Measurements from ENCODE around the gene ASPG. TPM values are rescaled to one million over a fixed set of nuclear protein-coding genes. Genes with fewer than 3 reads are reported as not detected.

The ASPG gene
- total RNA-seq, 1 experiment from 2014 or later, result 0.22 TPM

DNA sequence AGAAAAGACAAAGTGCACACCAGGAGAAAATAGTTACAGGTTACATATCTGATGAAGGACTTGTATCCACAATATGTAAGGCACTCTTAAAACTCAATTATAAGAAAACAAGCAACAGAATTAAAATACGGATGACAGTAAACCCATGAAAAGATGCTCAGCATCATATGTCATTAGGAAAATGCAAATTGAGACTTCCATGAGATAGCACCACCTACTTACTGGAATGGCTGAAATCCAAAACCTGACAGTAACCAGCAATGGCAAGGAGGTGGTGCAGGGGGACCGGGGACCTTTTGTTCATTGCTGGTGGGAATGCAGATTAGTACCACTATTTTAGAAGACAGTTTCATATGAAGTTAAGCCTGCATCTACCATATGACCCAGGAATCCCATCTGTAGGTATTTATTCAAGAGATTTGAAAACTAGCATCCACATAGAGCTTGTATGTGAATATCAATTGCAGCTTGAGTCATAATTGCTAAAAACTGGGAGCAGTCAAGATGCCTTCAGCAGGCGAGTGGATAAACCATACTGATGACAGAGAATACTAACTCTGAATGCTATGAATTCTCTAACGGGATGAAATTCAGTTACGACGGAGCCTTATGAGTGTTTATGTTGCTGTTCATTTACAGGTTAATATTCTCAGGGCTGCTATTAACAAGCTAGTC, 43.9 kb upstream of the ASPG start:
- H3F3A ChIP-seq (ENCODE audit: low read length, unreplicated experiment), result no peaks in the 10 kb centered on the region
- ATAC-seq (no peak), DNase-seq (no peak)
- peaks cover 15% of the 10 kb centered on the region for H3K4me1 ChIP-seq (ENCODE audit: insufficient read depth, low read length)
- ChIA-PET POLR2A (ENCODE audit: unreplicated experiment) (no interaction called here), CTCF (no interaction called here)
- H3K27me3 ChIP-seq (ENCODE audit: low read length), result no peaks in the 10 kb centered on the region
- H3K36me3 ChIP-seq (ENCODE audit: low read depth, low read length), result no peaks in the 10 kb centered on the region
- intact Hi-C loops (cut with micrococcal nuclease), result loop anchor here (5.0 kb wide), 1 partner anchor 44 kb away; no protein-coding TSS in a partner anchor
- H3K9me2 ChIP-seq (replicated peaks; ENCODE audit: low read length), result no peaks in the 10 kb centered on the region
- H3K27ac ChIP-seq (ENCODE audit: low read length), result no peak overlapping the region
- TF ChIP-seq EZH2phosphoT487 (IDR thresholded peaks at IDR 0.05; ENCODE audit: borderline replicate concordance, low read length) (no peak), EZH2 (IDR thresholded peaks at IDR 0.05; ENCODE audit: low read length, unreplicated experiment) (no peak)
- no peaks in the 10 kb centered on the region for H4K20me1 ChIP-seq (ENCODE audit: low read length)
- BruUV-seq (replicated peaks), result no TSS peak
- no peak overlapping the region for H3K9ac ChIP-seq (ENCODE audit: low read length)
- H3K79me2 ChIP-seq (ENCODE audit: low read length), result no peaks in the 10 kb centered on the region
- H3K9me3 ChIP-seq (ENCODE audit: low read length), result no peaks in the 10 kb centered on the region
- no peak overlapping the region for H3K4me2 ChIP-seq (ENCODE audit: low read length)
- H3K4me3 ChIP-seq (ENCODE audit: low read length), result no peak overlapping the region
- H2AFZ ChIP-seq (ENCODE audit: low read length), result no peak overlapping the region

DNA sequence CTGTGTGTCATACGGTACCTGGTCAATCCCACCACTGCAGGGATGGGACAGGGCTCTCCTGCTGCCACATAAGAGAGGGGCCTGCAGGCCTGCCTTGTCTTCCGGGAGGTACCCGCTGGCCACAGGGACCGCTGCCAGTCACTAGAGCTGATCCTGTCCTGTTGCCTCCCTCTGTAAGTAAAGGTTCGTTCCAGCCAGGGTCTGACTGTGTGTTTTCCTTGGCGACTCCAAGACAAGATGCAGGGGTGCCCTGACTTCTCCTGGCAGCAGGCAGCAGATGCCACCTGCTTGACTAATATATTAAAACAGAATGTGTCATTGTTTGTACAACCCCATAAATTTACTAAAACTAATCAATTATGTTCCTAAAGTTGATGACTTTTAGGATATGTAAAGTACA, 41.5 kb upstream of the ASPG start:
- intact Hi-C loops (cut with micrococcal nuclease), result loop anchor here (5.0 kb wide), 1 partner anchor 47 kb away; no protein-coding TSS in a partner anchor
- H3K27me3 ChIP-seq (ENCODE audit: low read length), result no peaks in the 10 kb centered on the region
- peak overlapping the region; percentile 51 for H3K4me2 ChIP-seq (ENCODE audit: low read length)
- peak; percentile 94 for ATAC-seq
- no peaks in the 10 kb centered on the region for H3K36me3 ChIP-seq (ENCODE audit: low read depth, low read length)
- no peaks in the 10 kb centered on the region for H3K79me2 ChIP-seq (ENCODE audit: low read length)
- BruUV-seq (replicated peaks), result no TSS peak
- H3K9me2 ChIP-seq (replicated peaks; ENCODE audit: low read length), result no peaks in the 10 kb centered on the region
- H3K27ac ChIP-seq (ENCODE audit: low read length), result peak overlapping the region; percentile 68
- H3F3A ChIP-seq (ENCODE audit: low read length, unreplicated experiment), result no peaks in the 10 kb centered on the region
- POLR2A ChIA-PET (ENCODE audit: unreplicated experiment), result no interaction called here
- H3K4me3 ChIP-seq (ENCODE audit: low read length), result peak overlapping the region; percentile 5; the same call in 1 of the 2 replicates
- CTCF ChIA-PET, result no interaction called here
- no peaks in the 10 kb centered on the region for H3K9me3 ChIP-seq (ENCODE audit: low read length)
- no peaks in the 10 kb centered on the region for H4K20me1 ChIP-seq (ENCODE audit: low read length)
- TF ChIP-seq, protein P1, sequence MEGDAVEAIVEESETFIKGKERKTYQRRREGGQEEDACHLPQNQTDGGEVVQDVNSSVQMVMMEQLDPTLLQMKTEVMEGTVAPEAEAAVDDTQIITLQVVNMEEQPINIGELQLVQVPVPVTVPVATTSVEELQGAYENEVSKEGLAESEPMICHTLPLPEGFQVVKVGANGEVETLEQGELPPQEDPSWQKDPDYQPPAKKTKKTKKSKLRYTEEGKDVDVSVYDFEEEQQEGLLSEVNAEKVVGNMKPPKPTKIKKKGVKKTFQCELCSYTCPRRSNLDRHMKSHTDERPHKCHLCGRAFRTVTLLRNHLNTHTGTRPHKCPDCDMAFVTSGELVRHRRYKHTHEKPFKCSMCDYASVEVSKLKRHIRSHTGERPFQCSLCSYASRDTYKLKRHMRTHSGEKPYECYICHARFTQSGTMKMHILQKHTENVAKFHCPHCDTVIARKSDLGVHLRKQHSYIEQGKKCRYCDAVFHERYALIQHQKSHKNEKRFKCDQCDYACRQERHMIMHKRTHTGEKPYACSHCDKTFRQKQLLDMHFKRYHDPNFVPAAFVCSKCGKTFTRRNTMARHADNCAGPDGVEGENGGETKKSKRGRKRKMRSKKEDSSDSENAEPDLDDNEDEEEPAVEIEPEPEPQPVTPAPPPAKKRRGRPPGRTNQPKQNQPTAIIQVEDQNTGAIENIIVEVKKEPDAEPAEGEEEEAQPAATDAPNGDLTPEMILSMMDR (conservative IDR thresholded peaks at IDR 0.05; ENCODE audit: low read depth, low read length), result no peak
- no peak for TF ChIP-seq EZH2 (IDR thresholded peaks at IDR 0.05; ENCODE audit: low read length, unreplicated experiment)
- TF ChIP-seq EZH2phosphoT487 (IDR thresholded peaks at IDR 0.05; ENCODE audit: borderline replicate concordance, low read length), result no peak
- peak overlapping the region; percentile 36; the same call in 1 of the 2 replicates for H2AFZ ChIP-seq (ENCODE audit: low read length)
- peak; percentile 76 for DNase-seq
- peak overlapping the region; percentile 15; the same call in 1 of the 2 replicates for H3K9ac ChIP-seq (ENCODE audit: low read length)
- H3K4me1 ChIP-seq (ENCODE audit: insufficient read depth, low read length), result peaks cover 15% of the 10 kb centered on the region

DNA sequence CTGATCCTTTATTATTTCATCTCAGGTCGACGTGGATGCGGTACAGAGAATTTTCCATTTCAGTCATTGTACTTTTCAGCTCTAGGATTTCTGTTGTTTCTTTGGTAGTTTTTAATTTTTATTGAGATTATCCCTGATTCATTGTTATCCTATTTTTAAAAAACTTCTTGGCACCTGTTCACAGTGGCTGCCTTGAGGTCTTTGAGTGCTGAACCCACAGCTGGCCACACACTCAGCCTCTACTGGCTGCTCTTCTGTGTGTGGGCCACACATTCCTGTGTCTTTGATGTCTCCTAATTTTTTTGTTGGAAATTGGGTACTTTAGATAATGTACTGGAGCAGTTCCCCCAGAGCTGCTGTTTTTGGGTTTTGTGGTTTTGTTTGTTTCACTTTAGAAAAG, 37.7 kb upstream of the ASPG start:
- CTCF ChIA-PET, result no interaction called here
- no peak for DNase-seq
- Histone ChIP-seq H3F3A (ENCODE audit: low read length, unreplicated experiment) (no peaks in the 10 kb centered on the region), H3K9ac (ENCODE audit: low read length) (no peak overlapping the region), H3K4me3 (ENCODE audit: low read length) (no peak overlapping the region), H3K9me3 (ENCODE audit: low read length) (no peaks in the 10 kb centered on the region), H3K27me3 (ENCODE audit: low read length) (no peaks in the 10 kb centered on the region), H3K27ac (ENCODE audit: low read length) (no peak overlapping the region), H3K79me2 (ENCODE audit: low read length) (no peaks in the 10 kb centered on the region), H3K4me2 (ENCODE audit: low read length) (no peak overlapping the region), H2AFZ (ENCODE audit: low read length) (no peak overlapping the region), H3K4me1 (ENCODE audit: insufficient read depth, low read length) (peaks cover 15% of the 10 kb centered on the region), H3K9me2 (replicated peaks; ENCODE audit: low read length) (no peaks in the 10 kb centered on the region), H3K36me3 (ENCODE audit: low read depth, low read length) (no peaks in the 10 kb centered on the region), H4K20me1 (ENCODE audit: low read length) (no peaks in the 10 kb centered on the region)
- intact Hi-C loops (cut with micrococcal nuclease), result no loop called here
- ATAC-seq, result no peak
- TF ChIP-seq, protein P1 (conservative IDR thresholded peaks at IDR 0.05; ENCODE audit: low read depth, low read length), result no peak
- no peak for TF ChIP-seq EZH2 (IDR thresholded peaks at IDR 0.05; ENCODE audit: low read length, unreplicated experiment)
- TF ChIP-seq EZH2phosphoT487 (IDR thresholded peaks at IDR 0.05; ENCODE audit: borderline replicate concordance, low read length), result no peak
- BruUV-seq (replicated peaks), result no TSS peak
- POLR2A ChIA-PET (ENCODE audit: unreplicated experiment), result no interaction called here

All from PC-3 (cell line).